HFF-Myc (cell line): ENCODE data around the gene ANK3.

Experiments used
- DNase-seq: peaks from one replicate; pipeline ENCODE4 v3.0.0-alpha.2; 2011; ENCODE audit warnings: low read depth; ENCODE audit errors: extremely low read depth
- H3K4me3 ChIP-seq: replicated peaks from 2 replicates; pipeline ENCODE4 v1.5.1; 2011; ENCODE audit warnings: low read depth, mild to moderate bottlenecking, control low read depth, low read length
- TF ChIP-seq, protein P1 (sequence below): IDR thresholded peaks from 2 replicates; pipeline ENCODE4 v1.5.1; 2012; ENCODE audit warnings: mild to moderate bottlenecking, low read depth, low read length, control low read depth; ENCODE audit errors: missing control alignments

ANK3 gene

GRCh38 chr10:60353519-60354258 is 36.0 kb downstream of the ANK3 start:
- no peak overlapping the region for H3K4me3 ChIP-seq
- no peak for DNase-seq
- TF ChIP-seq, protein P1, sequence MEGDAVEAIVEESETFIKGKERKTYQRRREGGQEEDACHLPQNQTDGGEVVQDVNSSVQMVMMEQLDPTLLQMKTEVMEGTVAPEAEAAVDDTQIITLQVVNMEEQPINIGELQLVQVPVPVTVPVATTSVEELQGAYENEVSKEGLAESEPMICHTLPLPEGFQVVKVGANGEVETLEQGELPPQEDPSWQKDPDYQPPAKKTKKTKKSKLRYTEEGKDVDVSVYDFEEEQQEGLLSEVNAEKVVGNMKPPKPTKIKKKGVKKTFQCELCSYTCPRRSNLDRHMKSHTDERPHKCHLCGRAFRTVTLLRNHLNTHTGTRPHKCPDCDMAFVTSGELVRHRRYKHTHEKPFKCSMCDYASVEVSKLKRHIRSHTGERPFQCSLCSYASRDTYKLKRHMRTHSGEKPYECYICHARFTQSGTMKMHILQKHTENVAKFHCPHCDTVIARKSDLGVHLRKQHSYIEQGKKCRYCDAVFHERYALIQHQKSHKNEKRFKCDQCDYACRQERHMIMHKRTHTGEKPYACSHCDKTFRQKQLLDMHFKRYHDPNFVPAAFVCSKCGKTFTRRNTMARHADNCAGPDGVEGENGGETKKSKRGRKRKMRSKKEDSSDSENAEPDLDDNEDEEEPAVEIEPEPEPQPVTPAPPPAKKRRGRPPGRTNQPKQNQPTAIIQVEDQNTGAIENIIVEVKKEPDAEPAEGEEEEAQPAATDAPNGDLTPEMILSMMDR = no peak

DNA sequence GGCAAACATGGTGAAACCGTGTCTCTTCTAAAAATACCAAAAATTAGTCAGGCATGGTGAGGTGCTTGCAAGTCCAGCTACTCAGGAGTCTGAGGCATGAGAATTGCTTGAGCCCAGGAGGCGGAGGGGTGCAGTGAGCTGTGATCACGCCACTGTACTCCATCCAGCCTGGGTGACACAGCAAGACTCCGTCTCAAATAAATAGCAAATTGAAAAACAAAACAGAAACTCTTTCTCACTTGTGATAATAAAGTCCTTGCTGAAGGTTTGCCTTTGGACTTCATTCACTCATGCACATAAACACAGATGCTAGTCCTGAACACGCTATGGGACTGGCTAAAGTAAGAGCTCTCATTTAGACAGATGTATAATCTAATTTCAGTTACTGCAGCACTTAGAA is 37.6 kb downstream of the ANK3 start:
- TF ChIP-seq, protein P1 = no peak

GRCh38 chr10:60351191-60351853 is 38.4 kb downstream of the ANK3 start:
- TF ChIP-seq, protein P1 = no peak
- DNase-seq = no peak
- H3K4me3 ChIP-seq = no peak overlapping the region

More for the DNA sequence above, 37.6 kb downstream of the ANK3 start:
- H3K4me3 ChIP-seq = no peak overlapping the region
- no peak for DNase-seq

DNA sequence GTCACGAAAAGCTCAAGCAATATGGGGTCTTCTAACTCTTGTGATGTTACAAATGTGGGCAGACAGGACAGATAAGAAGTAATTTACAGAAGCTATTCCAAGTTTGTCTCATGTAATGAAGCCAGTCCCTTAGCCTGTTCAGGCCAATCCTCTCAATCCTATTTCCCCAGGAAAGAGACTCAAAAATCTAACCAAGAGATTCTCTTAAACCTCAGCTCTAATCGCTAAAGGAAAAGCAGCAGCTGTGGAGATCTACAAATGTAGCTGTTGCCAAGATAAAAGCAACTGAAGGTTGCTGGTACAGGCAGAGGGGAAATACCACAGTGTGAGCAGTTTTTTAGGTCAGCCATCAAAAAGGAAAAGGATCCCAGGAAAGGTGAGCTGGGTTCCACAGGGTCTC is 39.3 kb downstream of the ANK3 start:
- TF ChIP-seq, protein P1 = no peak
- no peak overlapping the region for H3K4me3 ChIP-seq
- no peak for DNase-seq

- no peak overlapping the region for H3K4me3 ChIP-seq
- no peak for DNase-seq
- TF ChIP-seq, protein P1 = no peak
Observed at GRCh38 chr10:60349426-60349825, 40.2 kb downstream of the ANK3 start.

- TF ChIP-seq, protein P1 = no peak
- no peak for DNase-seq
- no peak overlapping the region for H3K4me3 ChIP-seq
Observed at GRCh38 chr10:60348982-60349381, 40.7 kb downstream of the ANK3 start.
